Amniotic stem cell (primary cell): ENCODE measurements around the gene FYN.

Experiments used
- DNase-seq: peaks from one replicate; lab custom pipeline; 2025; lab: John Stamatoyannopoulos, UW

FYN gene

GRCh38 chr6:111707773-111708172, 165.5 kb downstream of the FYN start:
- no peak for DNase-seq

- no peak for DNase-seq
Observed at GRCh38 chr6:111706841-111707391, 166.3 kb downstream of the FYN start.

GRCh38 chr6:111703723-111704122, 169.5 kb downstream of the FYN start:
- DNase-seq: no peak

GRCh38 chr6:111702268-111702667, 171.0 kb downstream of the FYN start:
- DNase-seq: no peak

GRCh38 chr6:111701146-111701545, 172.1 kb downstream of the FYN start:
- no peak for DNase-seq

- no peak for DNase-seq
Observed at GRCh38 chr6:111700135-111700690, 173.0 kb downstream of the FYN start.

- no peak for DNase-seq
Observed at GRCh38 chr6:111699123-111699522, 174.1 kb downstream of the FYN start.

- no peak for DNase-seq
Observed at GRCh38 chr6:111696814-111697213, 176.4 kb downstream of the FYN start.

GRCh38 chr6:111692327-111693164, 180.7 kb downstream of the FYN start:
- no peak for DNase-seq

GRCh38 chr6:111691345-111692225, 181.7 kb downstream of the FYN start:
- DNase-seq: no peak

- DNase-seq: no peak
Observed at GRCh38 chr6:111689946-111690345, 183.3 kb downstream of the FYN start.

- DNase-seq: no peak
Observed at GRCh38 chr6:111689419-111689818, 183.8 kb downstream of the FYN start.

GRCh38 chr6:111688331-111688730, 184.9 kb downstream of the FYN start:
- DNase-seq: no peak

GRCh38 chr6:111687652-111688051, 185.6 kb downstream of the FYN start:
- DNase-seq: no peak

GRCh38 chr6:111686932-111687266, 186.4 kb downstream of the FYN start:
- no peak for DNase-seq

GRCh38 chr6:111686249-111686931, 186.9 kb downstream of the FYN start:
- no peak for DNase-seq

- DNase-seq: no peak
Observed at GRCh38 chr6:111685526-111685925, 187.7 kb downstream of the FYN start.

GRCh38 chr6:111685058-111685457, 188.2 kb downstream of the FYN start:
- no peak for DNase-seq

- DNase-seq: no peak
Observed at GRCh38 chr6:111683749-111684267, 189.4 kb downstream of the FYN start.

GRCh38 chr6:111683157-111683556, 190.1 kb downstream of the FYN start:
- DNase-seq: no peak

GRCh38 chr6:111681860-111682259, 191.4 kb downstream of the FYN start:
- no peak for DNase-seq
